ENCODE results near the gene ATL1. TPM values are rescaled to one million over a fixed set of nuclear protein-coding genes. Genes with fewer than 3 reads are reported as not detected.

The ATL1 gene
- total RNA-seq, 1 experiment from 2014 or later = 1.5 TPM

- intact Hi-C loops (cut with micrococcal nuclease; ENCODE audit: unreplicated experiment) = no loop called here
- CTCF ChIA-PET = no interaction called here
- in situ Hi-C loops (cut with HindIII; ENCODE audit: low pct_unique_long_range_greater_than_20kb, low sequenced_read_pairs) = no loop called here
- peak overlapping the region; percentile 68; the same call in 1 of the 2 replicates for H3K27ac ChIP-seq (ENCODE audit: low read length)
- TF ChIP-seq SIN3A (IDR thresholded peaks at IDR 0.05; ENCODE audit: borderline replicate concordance, insufficient read depth, low read depth, low read length) (0 out of 2 replicates have a peak, but pooled peaks have one; percentile 35), REST (IDR thresholded peaks at IDR 0.05; ENCODE audit: insufficient read depth in 1 of 2, low read depth in 2 of 2, low read length in 1 of 2) (no peak)
- no peak for DNase-seq (ENCODE audit: low read depth, low spot score)
- peak; percentile 43; the same call in 1 of the 2 replicates for ATAC-seq
- POLR2A ChIA-PET = no interaction called here
- H3K36me3 ChIP-seq (ENCODE audit: control insufficient read depth, insufficient read depth, low read length) = peaks cover 5% of the 10 kb centered on the region
- no peaks in the 10 kb centered on the region for H3K27me3 ChIP-seq (ENCODE audit: control insufficient read depth, insufficient read depth, low read length)
- peak overlapping the region; percentile 75 to 88 for H3K4me3 ChIP-seq (ENCODE audit: low read depth in 2 of 2, low read length in 2 of 2)
- peaks cover 13% of the 10 kb centered on the region; the same call in 1 of the 2 replicates for H3K4me1 ChIP-seq (ENCODE audit: control insufficient read depth, insufficient read depth, low read length)
- TSS peak; percentile 64 for BruUV-seq (replicated peaks)
- H3K9me3 ChIP-seq (ENCODE audit: control insufficient read depth, insufficient read depth, low read depth, low read length) = no peaks in the 10 kb centered on the region
Measured at GRCh38 chr14:50666772-50667683, 107.1 kb downstream of the ATL1 start.

GRCh38 chr14:50667684-50667995 is 107.7 kb downstream of the ATL1 start:
- Histone ChIP-seq H3K36me3 (ENCODE audit: control insufficient read depth, insufficient read depth, low read length) (peaks cover 5% of the 10 kb centered on the region), H3K4me3 (ENCODE audit: low read depth in 2 of 2, low read length in 2 of 2) (peak overlapping the region; percentile 75 to 88), H3K9me3 (ENCODE audit: control insufficient read depth, insufficient read depth, low read depth, low read length) (no peaks in the 10 kb centered on the region), H3K4me1 (ENCODE audit: control insufficient read depth, insufficient read depth, low read length) (peaks cover 13% of the 10 kb centered on the region; the same call in 1 of the 2 replicates), H3K27ac (ENCODE audit: low read length) (peak overlapping the region; percentile 68; the same call in 1 of the 2 replicates), H3K27me3 (ENCODE audit: control insufficient read depth, insufficient read depth, low read length) (no peaks in the 10 kb centered on the region)
- in situ Hi-C loops (cut with HindIII; ENCODE audit: low pct_unique_long_range_greater_than_20kb, low sequenced_read_pairs) = no loop called here
- TF ChIP-seq POLR2AphosphoS5 (IDR thresholded peaks at IDR 0.05; ENCODE audit: low read depth, low read length) = no peak
- no peak for TF ChIP-seq TCF7L2 (IDR thresholded peaks at IDR 0.05; ENCODE audit: low read depth, low read length)
- TF ChIP-seq REST (IDR thresholded peaks at IDR 0.05; ENCODE audit: insufficient read depth in 1 of 2, low read depth in 2 of 2, low read length in 1 of 2) = no peak
- no TSS peak for BruUV-seq (replicated peaks)
- intact Hi-C loops (cut with micrococcal nuclease; ENCODE audit: unreplicated experiment) = no loop called here
- ATAC-seq (peak; percentile 57; the same call in 1 of the 2 replicates), DNase-seq (ENCODE audit: low read depth, low spot score) (no peak)
- ChIA-PET CTCF (no interaction called here), POLR2A (interaction anchor here (0.6 kb wide), 1 partner anchor 99 kb away, joined by 6 read pairs; no protein-coding TSS in a partner anchor)

Measured in Panc1 (cell line).